ENCODE data around the gene BLM. TPM values are rescaled to one million over a fixed set of nuclear protein-coding genes. Genes with fewer than 3 reads are reported as not detected.

Gene BLM
- total RNA-seq, 2 donors from 2014 or later = 19.3 to 26.7 TPM

DNA sequence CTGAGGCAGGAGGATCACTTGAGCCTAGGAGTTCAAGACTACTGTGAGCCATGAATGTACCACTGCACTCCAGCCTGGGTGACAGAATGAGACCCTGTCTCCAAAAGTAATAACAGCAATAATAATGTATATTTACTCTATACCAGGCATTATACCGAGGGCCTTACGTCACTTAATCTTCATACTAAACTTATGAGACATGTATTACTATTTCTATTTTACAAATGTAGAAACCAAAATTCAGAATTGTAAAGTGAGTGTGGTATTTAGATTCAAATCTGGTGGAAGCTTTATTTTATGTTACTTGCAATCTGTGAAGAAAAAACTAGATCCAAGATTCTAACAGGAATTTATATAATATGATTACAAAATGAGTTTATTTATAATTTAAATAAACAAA is 9.7 kb upstream of the BLM start:
- H3K4me1 ChIP-seq = peaks cover 0 to 5% of the 10 kb centered on the region in 2 donors
- TF ChIP-seq, protein P1, sequence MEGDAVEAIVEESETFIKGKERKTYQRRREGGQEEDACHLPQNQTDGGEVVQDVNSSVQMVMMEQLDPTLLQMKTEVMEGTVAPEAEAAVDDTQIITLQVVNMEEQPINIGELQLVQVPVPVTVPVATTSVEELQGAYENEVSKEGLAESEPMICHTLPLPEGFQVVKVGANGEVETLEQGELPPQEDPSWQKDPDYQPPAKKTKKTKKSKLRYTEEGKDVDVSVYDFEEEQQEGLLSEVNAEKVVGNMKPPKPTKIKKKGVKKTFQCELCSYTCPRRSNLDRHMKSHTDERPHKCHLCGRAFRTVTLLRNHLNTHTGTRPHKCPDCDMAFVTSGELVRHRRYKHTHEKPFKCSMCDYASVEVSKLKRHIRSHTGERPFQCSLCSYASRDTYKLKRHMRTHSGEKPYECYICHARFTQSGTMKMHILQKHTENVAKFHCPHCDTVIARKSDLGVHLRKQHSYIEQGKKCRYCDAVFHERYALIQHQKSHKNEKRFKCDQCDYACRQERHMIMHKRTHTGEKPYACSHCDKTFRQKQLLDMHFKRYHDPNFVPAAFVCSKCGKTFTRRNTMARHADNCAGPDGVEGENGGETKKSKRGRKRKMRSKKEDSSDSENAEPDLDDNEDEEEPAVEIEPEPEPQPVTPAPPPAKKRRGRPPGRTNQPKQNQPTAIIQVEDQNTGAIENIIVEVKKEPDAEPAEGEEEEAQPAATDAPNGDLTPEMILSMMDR (IDR thresholded peaks at IDR 0.05) = no peak

DNA sequence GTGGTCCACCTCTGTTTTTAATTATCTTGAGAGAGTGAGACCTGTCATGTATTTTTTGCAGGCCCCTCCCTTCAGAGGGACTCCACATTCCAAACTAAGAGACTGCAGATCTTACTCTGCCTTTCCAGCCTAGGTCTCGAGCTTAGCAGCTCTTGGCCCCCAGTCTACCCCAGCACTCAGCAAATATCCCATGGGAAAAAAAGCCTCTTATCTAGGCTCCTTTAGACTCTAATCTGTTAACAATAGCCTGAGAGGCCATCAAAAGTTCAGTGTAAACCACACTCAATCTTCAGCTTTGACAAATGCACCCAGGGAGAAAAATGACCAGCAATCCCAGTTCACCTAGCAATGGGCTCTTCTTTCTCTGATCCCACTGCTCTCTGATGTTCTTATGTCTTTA is 8.6 kb upstream of the BLM start:
- Histone ChIP-seq H3K4me1 (peaks cover 0 to 5% of the 10 kb centered on the region in 2 donors), H3K9me3 (peaks cover 0 to 3% of the 10 kb centered on the region in 2 donors), H3K4me3 (no peak overlapping the region), H3K36me3 (no peaks in the 10 kb centered on the region), H3K27me3 (no peaks in the 10 kb centered on the region), H3K27ac (no peak overlapping the region)
- TF ChIP-seq, protein P1 (IDR thresholded peaks at IDR 0.05) = no peak
- no peak for DNase-seq (ENCODE audit: low spot score)

More for the DNA sequence above, 9.7 kb upstream of the BLM start:
- peaks cover 0 to 12% of the 10 kb centered on the region in 2 donors for H3K9me3 ChIP-seq
- H3K36me3 ChIP-seq = no peaks in the 10 kb centered on the region
- DNase-seq (ENCODE audit: low spot score) = no peak
- no peaks in the 10 kb centered on the region for H3K27me3 ChIP-seq
- H3K27ac ChIP-seq = no peak overlapping the region
- no peak overlapping the region for H3K4me3 ChIP-seq

DNA sequence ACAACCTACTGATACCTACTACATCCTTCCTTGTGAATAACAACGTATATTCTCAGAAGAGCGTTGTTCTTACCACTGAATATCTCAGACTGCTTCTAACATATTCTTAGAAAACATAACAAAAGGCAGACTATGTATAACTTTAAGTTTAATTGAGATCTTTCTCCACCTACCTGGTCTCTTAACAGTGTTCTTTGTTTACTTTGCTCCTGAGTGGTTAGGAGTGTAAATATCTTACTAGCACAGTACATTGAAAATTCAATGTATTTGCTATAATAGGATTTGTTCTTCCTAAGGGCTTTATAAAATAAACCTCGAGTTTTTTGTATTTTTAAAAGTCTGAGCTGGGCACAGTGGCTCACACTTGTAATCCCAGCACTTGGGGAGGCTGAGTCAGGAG is 7.9 kb upstream of the BLM start:
- Histone ChIP-seq H3K27ac (no peak overlapping the region), H3K36me3 (no peaks in the 10 kb centered on the region), H3K27me3 (no peaks in the 10 kb centered on the region), H3K9me3 (no peaks in the 10 kb centered on the region), H3K4me1 (peaks cover 0 to 5% of the 10 kb centered on the region in 2 donors), H3K4me3 (no peak overlapping the region)
- TF ChIP-seq, protein P1 (IDR thresholded peaks at IDR 0.05) = no peak
- DNase-seq (ENCODE audit: low spot score) = no peak

DNA sequence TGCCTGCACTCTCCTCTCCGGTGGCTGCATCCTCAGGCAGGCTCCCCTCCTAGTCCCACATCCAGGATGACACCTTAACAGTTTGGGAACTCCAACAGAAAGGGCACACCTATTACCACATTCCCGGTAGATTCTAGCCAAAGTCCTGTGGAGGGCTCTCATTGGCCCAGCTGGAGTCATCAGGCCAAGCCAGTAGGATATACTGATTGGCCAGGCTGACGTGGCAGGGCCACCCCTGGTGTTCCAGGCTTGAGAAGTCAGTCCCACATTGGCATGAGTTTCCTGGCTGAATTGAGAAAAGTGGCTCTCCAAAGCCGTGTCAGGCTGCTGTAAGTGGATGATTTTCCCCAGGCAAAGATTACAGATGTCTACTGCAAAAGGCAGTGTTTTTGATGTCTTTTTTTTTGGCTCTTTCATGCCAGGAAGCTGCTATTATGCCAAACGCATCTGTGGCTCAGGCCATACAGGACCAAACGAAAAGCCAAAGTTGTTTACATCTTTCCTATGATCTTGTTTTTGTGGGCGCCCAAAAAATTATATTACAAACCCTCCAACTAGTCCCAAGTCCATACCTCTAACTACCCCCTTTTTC is 6.6 kb upstream of the BLM start:
- Histone ChIP-seq H3K27me3 (no peaks in the 10 kb centered on the region), H3K9me3 (no peaks in the 10 kb centered on the region), H3K4me3 (no peak overlapping the region), H3K4me1 (peaks cover 0 to 5% of the 10 kb centered on the region in 2 donors), H3K27ac (no peak overlapping the region), H3K36me3 (no peaks in the 10 kb centered on the region)
- TF ChIP-seq, protein P1 (IDR thresholded peaks at IDR 0.05) = no peak
- DNase-seq (ENCODE audit: low spot score) = no peak

DNA sequence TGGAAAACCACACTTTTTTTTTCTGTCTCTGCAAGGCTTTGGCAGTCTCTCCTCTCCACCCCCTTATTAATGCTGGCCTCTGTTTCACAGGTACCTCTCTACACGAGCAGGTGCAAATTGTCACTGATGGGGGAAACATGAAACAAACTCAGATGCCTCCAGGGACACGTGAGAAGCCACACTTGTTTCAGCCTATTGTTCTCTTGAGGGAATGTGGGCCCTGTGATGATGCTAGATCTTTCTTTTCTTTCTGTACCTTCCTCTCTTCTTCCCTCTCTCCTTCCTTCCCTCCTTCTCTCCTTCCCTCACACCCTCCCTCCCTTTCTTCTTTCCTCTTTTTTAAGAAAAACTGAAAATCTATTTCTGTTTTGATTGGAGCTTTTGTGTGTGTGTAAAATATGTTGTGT is 5.7 kb upstream of the BLM start:
- no peak for DNase-seq (ENCODE audit: low spot score)
- peaks cover 0 to 5% of the 10 kb centered on the region in 2 donors for H3K4me1 ChIP-seq
- no peaks in the 10 kb centered on the region for H3K9me3 ChIP-seq
- no peaks in the 10 kb centered on the region for H3K27me3 ChIP-seq
- no peaks in the 10 kb centered on the region for H3K36me3 ChIP-seq
- TF ChIP-seq, protein P1 (IDR thresholded peaks at IDR 0.05) = no peak
- no peak overlapping the region for H3K27ac ChIP-seq
- H3K4me3 ChIP-seq = no peak overlapping the region

DNA sequence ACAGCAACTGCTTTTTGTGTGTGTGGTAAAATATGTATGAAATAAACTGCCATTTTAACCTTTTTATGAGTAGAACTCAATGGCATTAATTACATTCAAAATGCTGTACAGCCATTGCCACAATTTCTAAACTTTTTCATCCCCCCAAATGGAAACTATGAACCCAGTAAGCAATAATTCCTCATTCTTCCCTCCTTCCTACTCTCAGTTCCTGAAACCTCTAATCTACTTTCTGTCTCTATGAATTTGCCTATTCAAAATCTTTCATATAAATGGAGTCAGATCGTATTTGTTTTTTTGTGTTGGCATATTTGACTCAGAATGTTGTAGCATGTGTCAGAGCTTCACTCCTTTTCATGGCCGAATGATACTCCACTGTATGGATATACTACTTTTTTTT is 5.3 kb upstream of the BLM start:
- no peaks in the 10 kb centered on the region for H3K36me3 ChIP-seq
- H3K27ac ChIP-seq = no peak overlapping the region
- no peaks in the 10 kb centered on the region for H3K27me3 ChIP-seq
- TF ChIP-seq, protein P1 (IDR thresholded peaks at IDR 0.05) = no peak
- DNase-seq (ENCODE audit: low spot score) = no peak
- H3K4me1 ChIP-seq = peaks cover 0 to 4% of the 10 kb centered on the region in 2 donors
- no peak overlapping the region for H3K4me3 ChIP-seq
- H3K9me3 ChIP-seq = no peaks in the 10 kb centered on the region

Data from right atrium auricular region (tissue), 2 donors.